K562 (cell line): ENCODE measurements around the gene DPEP2.

Experiments used
- CBFA2T3 ChIP-seq: fragments of 450-650 bp; IDR thresholded peaks from 2 replicates; pipeline ENCODE4 v1.6.1; 2017
- CTCF ChIP-seq, 3 experiments: IDR thresholded peaks in 2 of 3; conservative IDR thresholded peaks in 1 of 3; 2 replicates each; pipeline ENCODE4 v1.5.1; 2011 to 2012; ENCODE audit warnings: low read length in 3 of 3, mild to moderate bottlenecking in 3 of 3, control low read depth in 2 of 3, improper control_type of control experiment in 1 of 3, inconsistent platforms in 1 of 3, low read depth in 1 of 3, mixed read lengths in 1 of 3, moderate library complexity in 1 of 3; ENCODE audit not compliant: insufficient read depth in 2 of 3
- HNRNPUL1 ChIP-seq: fragments of 200-400 bp; formaldehyde crosslinking; IDR thresholded peaks from 2 replicates; pipeline ENCODE4 v1.6.1; 2017; ENCODE audit warnings: low read length
- TBP ChIP-seq: optimal IDR thresholded peaks from 2 replicates; pipeline ENCODE3; 2011; ENCODE audit warnings: low read depth, low read length, improper control_type of control experiment
- ZBTB7A ChIP-seq: IDR thresholded peaks from 2 replicates; pipeline ENCODE4 v1.6.1; 2011; ENCODE audit warnings: low read depth, mild to moderate bottlenecking, low read length, moderate library complexity, borderline replicate concordance; ENCODE audit not compliant: control insufficient read depth
- ZBTB8A ChIP-seq: fragments of 450-650 bp; IDR thresholded peaks from 2 replicates; pipeline ENCODE4 v1.6.1; 2018; ENCODE audit warnings: mild to moderate bottlenecking, moderate library complexity; ENCODE audit not compliant: partially characterized antibody
- ZZZ3 ChIP-seq: fragments of 450-650 bp; IDR thresholded peaks from 2 replicates; pipeline ENCODE4 v1.6.1; 2016; ENCODE audit warnings: antibody characterized with exemption, mild to moderate bottlenecking, moderate library complexity

- TF ChIP-seq ZZZ3 = no peak
- no peak for TF ChIP-seq ZBTB7A
- no peak for TF ChIP-seq CTCF (IDR thresholded peaks at IDR 0.05 in 2 of 3, conservative IDR thresholded peaks at IDR 0.05 in 1 of 3; ENCODE audit: insufficient read depth in 2 of 3, low read depth in 1 of 3, low read length in 3 of 3)
- no peak for TF ChIP-seq CBFA2T3
- TF ChIP-seq TBP = no peak
- no peak for TF ChIP-seq HNRNPUL1
- TF ChIP-seq ZBTB8A = no peak
Observed at GRCh38 chr16:67942510-67943255, 56.6 kb downstream of the DPEP2 start.
